ENCODE measurements around the gene RIMS1.

RIMS1 gene

GRCh38 chr6:72416744-72417465, 530.6 kb downstream of the RIMS1 start:
- no peak for DNase-seq (ENCODE audit: low read depth)

- no peak for DNase-seq (ENCODE audit: low read depth)
These were observed 531.4 kb downstream of the RIMS1 start for GRCh38 chr6:72417759-72418158.

- no peak for DNase-seq (ENCODE audit: low read depth)
These were observed 532.1 kb downstream of the RIMS1 start for GRCh38 chr6:72418495-72418894.

GRCh38 chr6:72419966-72420365, 533.6 kb downstream of the RIMS1 start:
- no peak for DNase-seq (ENCODE audit: low read depth)

- DNase-seq (ENCODE audit: low read depth), result no peak
These were observed 534.1 kb downstream of the RIMS1 start for GRCh38 chr6:72420409-72420808.

GRCh38 chr6:72421387-72421786, 535.0 kb downstream of the RIMS1 start:
- DNase-seq (ENCODE audit: low read depth), result no peak

GRCh38 chr6:72422171-72422570, 535.8 kb downstream of the RIMS1 start:
- no peak for DNase-seq (ENCODE audit: low read depth)

GRCh38 chr6:72424476-72424875, 538.1 kb downstream of the RIMS1 start:
- DNase-seq (ENCODE audit: low read depth), result no peak

- no peak for DNase-seq (ENCODE audit: low read depth)
These were observed 538.8 kb downstream of the RIMS1 start for GRCh38 chr6:72425003-72425681.

GRCh38 chr6:72440611-72441010, 554.3 kb downstream of the RIMS1 start:
- DNase-seq (ENCODE audit: low read depth), result no peak

GRCh38 chr6:72446430-72446829, 560.1 kb downstream of the RIMS1 start:
- DNase-seq (ENCODE audit: low read depth), result no peak
